GM04504 (cell line): ENCODE data around the gene DGCR6L.
"Not testable (repeated sequence)": the region's sequence is repeated elsewhere in the genome, so short reads cannot be mapped to it uniquely, and the experiment has no call there.

Source experiments
- DNase-seq: peaks from one replicate; pipeline ENCODE4 v3.0.0-alpha.2; 2012; ENCODE audit warnings: low read depth

Gene DGCR6L

GRCh38 chr22:20291604-20292063 lies 28.2 kb downstream of the DGCR6L start:
- DNase-seq, result no peak

GRCh38 chr22:20291249-20291586 lies 28.6 kb downstream of the DGCR6L start:
- DNase-seq, result no peak

- no peak for DNase-seq
Observed at GRCh38 chr22:20290578-20291248, 29.1 kb downstream of the DGCR6L start.

GRCh38 chr22:20290045-20290392 lies 29.8 kb downstream of the DGCR6L start:
- DNase-seq, result no peak

- not testable (repeated sequence) for DNase-seq
Observed at GRCh38 chr22:20289182-20290044, 30.4 kb downstream of the DGCR6L start.

- not testable (repeated sequence) for DNase-seq
Observed at GRCh38 chr22:20286784-20287423, 33.0 kb downstream of the DGCR6L start.

GRCh38 chr22:20286312-20286660 lies 33.6 kb downstream of the DGCR6L start:
- DNase-seq, result not testable (repeated sequence)

- not testable (repeated sequence) for DNase-seq
Observed at GRCh38 chr22:20285473-20286311, 34.2 kb downstream of the DGCR6L start.

- no peak for DNase-seq
Observed at GRCh38 chr22:20284471-20285086, 35.3 kb downstream of the DGCR6L start.

GRCh38 chr22:20283674-20284066 lies 36.2 kb downstream of the DGCR6L start:
- DNase-seq, result no peak

GRCh38 chr22:20282901-20283673 lies 36.8 kb downstream of the DGCR6L start:
- DNase-seq, result no peak

- DNase-seq, result no peak
Observed at GRCh38 chr22:20281891-20282290, 38.0 kb downstream of the DGCR6L start.

- not testable (repeated sequence) for DNase-seq
Observed at GRCh38 chr22:20281473-20281872, 38.4 kb downstream of the DGCR6L start.

GRCh38 chr22:20280866-20281265 lies 39.0 kb downstream of the DGCR6L start:
- DNase-seq, result no peak

GRCh38 chr22:20280163-20280562 lies 39.7 kb downstream of the DGCR6L start:
- not testable (repeated sequence) for DNase-seq

- DNase-seq, result no peak
Observed at GRCh38 chr22:20279662-20280134, 40.2 kb downstream of the DGCR6L start.

GRCh38 chr22:20278726-20279490 lies 41.0 kb downstream of the DGCR6L start:
- not testable (repeated sequence) for DNase-seq

GRCh38 chr22:20277936-20278635 lies 41.8 kb downstream of the DGCR6L start:
- DNase-seq, result not testable (repeated sequence)

GRCh38 chr22:20276468-20276867 lies 43.4 kb downstream of the DGCR6L start:
- DNase-seq, result no peak
